ENCODE measurements around the gene RBKS. TPM values are rescaled to one million over a fixed set of nuclear protein-coding genes. Genes with fewer than 3 reads are reported as not detected.

RBKS gene
- polyA plus RNA-seq, 1 of the 3 experiments (the other 2 are of a cell fraction), result 7.4 TPM

GRCh38 chr2:27875089-27875881, 14.9 kb downstream of the RBKS start:
- ChIA-PET POLR2A (no interaction called here), CTCF (interaction anchor here (0.6 to 0.7 kb wide), 2 partner anchors 128 to 1662 kb away, joined by 3 read pairs; no protein-coding TSS in a partner anchor)
- H3K4me3 ChIP-seq (ENCODE audit: low read depth in 2 of 2, low read length in 1 of 2), result no peak overlapping the region
- H3K79me2 ChIP-seq (ENCODE audit: insufficient read depth), result no peaks in the 10 kb centered on the region
- no peak overlapping the region for H3K27ac ChIP-seq (ENCODE audit: low read depth in 2 of 2, low read length in 1 of 2)
- H3K36me3 ChIP-seq (replicated peaks in 1 of 2; ENCODE audit: control insufficient read depth in 1 of 2, insufficient read depth in 2 of 2, low read length in 1 of 2), result peaks cover 0 to 4% of the 10 kb centered on the region in 2 experiments
- WGBS (ENCODE audit: low lambda C conversion rate), result 84% methylated on average over 9 of the region's 9 CpGs
- peaks cover 10% of the 10 kb centered on the region; the same call in 1 of the 2 replicates for H3K9me3 ChIP-seq
- H2AFZ ChIP-seq (ENCODE audit: low read depth), result no peak overlapping the region
- H3K9ac ChIP-seq, result no peak overlapping the region
- no peaks in the 10 kb centered on the region for H3K9me2 ChIP-seq
- no peak overlapping the region for H3K4me2 ChIP-seq
- no peak for TF ChIP-seq POLR2AphosphoS5 (IDR thresholded peaks at IDR 0.05; ENCODE audit: low read depth, low read length)
- TF ChIP-seq PBX3 (IDR thresholded peaks at IDR 0.05), result no peak
- TF ChIP-seq NFIC (IDR thresholded peaks at IDR 0.05; ENCODE audit: borderline replicate concordance), result no peak
- no peak for TF ChIP-seq TCF12 (IDR thresholded peaks at IDR 0.05)
- TF ChIP-seq TAF1 (IDR thresholded peaks at IDR 0.05; ENCODE audit: borderline replicate concordance, low read depth, low read length), result no peak
- no peaks in the 10 kb centered on the region for H3K27me3 ChIP-seq (ENCODE audit: insufficient read depth)
- DNase-seq, result no peak
- H3K4me1 ChIP-seq (ENCODE audit: control insufficient read depth in 1 of 2, insufficient read depth in 2 of 2, low read depth in 1 of 2, low read length in 1 of 2), result no peaks in the 10 kb centered on the region
- H3F3A ChIP-seq (replicated peaks; ENCODE audit: insufficient read depth), result no peaks in the 10 kb centered on the region
- H4K20me1 ChIP-seq (ENCODE audit: insufficient read depth), result no peaks in the 10 kb centered on the region

GRCh38 chr2:27873091-27873490, 17.1 kb downstream of the RBKS start:
- no peaks in the 10 kb centered on the region for H3K27me3 ChIP-seq (ENCODE audit: insufficient read depth)
- ChIA-PET POLR2A (interaction anchor here (1.3 kb wide), 1 partner anchor 17 kb away, joined by 3 read pairs; the partner anchor contains the start of genes BABAM2 and RBKS), CTCF (interaction anchor here (1.4 kb wide), 1 partner anchor 42 kb away, joined by 5 read pairs; no protein-coding TSS in a partner anchor)
- no peak overlapping the region for H3K4me2 ChIP-seq
- H3K9ac ChIP-seq, result no peak overlapping the region
- no peaks in the 10 kb centered on the region for H3F3A ChIP-seq (replicated peaks; ENCODE audit: insufficient read depth)
- no peak overlapping the region for H3K27ac ChIP-seq (ENCODE audit: low read depth in 2 of 2, low read length in 1 of 2)
- peaks cover 10% of the 10 kb centered on the region; the same call in 1 of the 2 replicates for H3K9me3 ChIP-seq
- H4K20me1 ChIP-seq (ENCODE audit: insufficient read depth), result no peaks in the 10 kb centered on the region
- no peaks in the 10 kb centered on the region for H3K9me2 ChIP-seq
- WGBS (ENCODE audit: low lambda C conversion rate), result 77% methylated on average over 1 of the region's 1 CpG
- H3K4me3 ChIP-seq (ENCODE audit: low read depth in 2 of 2, low read length in 1 of 2), result no peak overlapping the region
- H3K79me2 ChIP-seq (ENCODE audit: insufficient read depth), result no peaks in the 10 kb centered on the region
- peaks cover 0 to 4% of the 10 kb centered on the region in 2 experiments for H3K36me3 ChIP-seq (replicated peaks in 1 of 2; ENCODE audit: control insufficient read depth in 1 of 2, insufficient read depth in 2 of 2, low read length in 1 of 2)
- H2AFZ ChIP-seq (ENCODE audit: low read depth), result no peak overlapping the region
- DNase-seq, result no peak
- no peaks in the 10 kb centered on the region for H3K4me1 ChIP-seq (ENCODE audit: control insufficient read depth in 1 of 2, insufficient read depth in 2 of 2, low read depth in 1 of 2, low read length in 1 of 2)
- TF ChIP-seq FOXJ3 (CRISPR knock-in tag; IDR thresholded peaks at IDR 0.05) (no peak), PBX3 (IDR thresholded peaks at IDR 0.05) (no peak), IRF3 (IDR thresholded peaks at IDR 0.05; ENCODE audit: low read depth, low read length) (no peak), FOXM1 (IDR thresholded peaks at IDR 0.05; ENCODE audit: low read depth) (no peak), TAF1 (IDR thresholded peaks at IDR 0.05; ENCODE audit: borderline replicate concordance, low read depth, low read length) (no peak), GABPA (IDR thresholded peaks at IDR 0.05; ENCODE audit: low read depth) (no peak), CHD2 (IDR thresholded peaks at IDR 0.05; ENCODE audit: low read length, partially characterized antibody) (no peak), MAX (IDR thresholded peaks at IDR 0.05; ENCODE audit: low read depth) (no peak), POLR2AphosphoS5 (IDR thresholded peaks at IDR 0.05; ENCODE audit: low read depth, low read length) (no peak), ELF1 (IDR thresholded peaks at IDR 0.05) (no peak), ZBTB33 (IDR thresholded peaks at IDR 0.05; ENCODE audit: borderline replicate concordance, low read depth) (no peak), RFX5 (IDR thresholded peaks at IDR 0.05; ENCODE audit: low read length) (no peak), RAD21 (IDR thresholded peaks at IDR 0.05; ENCODE audit: low read length) (no peak), REST (IDR thresholded peaks at IDR 0.05; ENCODE audit: low read depth, low read length) (no peak), GATA2 (CRISPR knock-in tag; IDR thresholded peaks at IDR 0.05) (no peak)

All from SK-N-SH (cell line).